Nephron progenitor cell (in vitro differentiated cells): ENCODE results near the gene RASD1.

Experiments
- DNase-seq: peaks from one replicate; pipeline ENCODE4 v3.0.0; 2021
- H3K27ac Mint-ChIP-seq: 2 replicates; pipeline ENCODE4 v1.8.0; 2021; ENCODE audit warnings: mild to moderate bottlenecking, moderate library complexity, mixed read lengths
- H3K27me3 Mint-ChIP-seq: 2 replicates; pipeline ENCODE4 v1.8.0; 2021; ENCODE audit warnings: mild to moderate bottlenecking, low read depth, mixed read lengths; ENCODE audit not compliant: poor library complexity
- H3K36me3 Mint-ChIP-seq: 2 replicates; pipeline ENCODE4 v1.8.0; 2021; ENCODE audit warnings: low read depth, mixed read lengths
- H3K4me1 Mint-ChIP-seq: 2 replicates; pipeline ENCODE4 v1.8.0; 2021; ENCODE audit warnings: mixed read lengths
- H3K4me3 Mint-ChIP-seq: 2 replicates; pipeline ENCODE4 v1.8.0; 2021; ENCODE audit warnings: mild to moderate bottlenecking, moderate library complexity, mixed read lengths
- H3K9me3 Mint-ChIP-seq: 2 replicates; pipeline ENCODE4 v1.8.0; 2021; ENCODE audit warnings: mild to moderate bottlenecking, moderate library complexity, mixed read lengths
- CTCF ChIP-seq: fragments of 200-600 bp; sonication (generic); IDR thresholded peaks from 2 replicates; pipeline ENCODE4 v1.5.0; 2021; ENCODE audit warnings: antibody characterized with exemption

Gene RASD1

GRCh38 chr17:17445925-17446665 lies 50.1 kb downstream of the RASD1 start:
- Mint-ChIP-seq H3K4me1 (peaks cover 47% of the 10 kb centered on the region), H3K36me3 (peaks cover 7% of the 10 kb centered on the region), H3K4me3 (no peak overlapping the region), H3K9me3 (peaks cover 22% of the 10 kb centered on the region), H3K27ac (peak overlapping the region; percentile 26), H3K27me3 (peaks cover 10% of the 10 kb centered on the region)
- DNase-seq: no peak
- TF ChIP-seq CTCF: no peak

- H3K4me3 Mint-ChIP-seq: no peak overlapping the region
- TF ChIP-seq CTCF: no peak
- H3K36me3 Mint-ChIP-seq: peaks cover 8% of the 10 kb centered on the region
- H3K27ac Mint-ChIP-seq: peak overlapping the region; percentile 26
- H3K4me1 Mint-ChIP-seq: peaks cover 45% of the 10 kb centered on the region
- peaks cover 24% of the 10 kb centered on the region for H3K9me3 Mint-ChIP-seq
- DNase-seq: no peak
- peaks cover 7% of the 10 kb centered on the region for H3K27me3 Mint-ChIP-seq
These were observed 50.8 kb downstream of the RASD1 start for GRCh38 chr17:17445296-17445924.
